ENCODE measurements around the gene TBX19. TPM values are rescaled to one million over a fixed set of nuclear protein-coding genes. Genes with fewer than 3 reads are reported as not detected.

The TBX19 gene
- total RNA-seq, 4 donors from 2014 or later, result 1.2 to 2.9 (median 2.5) TPM

DNA sequence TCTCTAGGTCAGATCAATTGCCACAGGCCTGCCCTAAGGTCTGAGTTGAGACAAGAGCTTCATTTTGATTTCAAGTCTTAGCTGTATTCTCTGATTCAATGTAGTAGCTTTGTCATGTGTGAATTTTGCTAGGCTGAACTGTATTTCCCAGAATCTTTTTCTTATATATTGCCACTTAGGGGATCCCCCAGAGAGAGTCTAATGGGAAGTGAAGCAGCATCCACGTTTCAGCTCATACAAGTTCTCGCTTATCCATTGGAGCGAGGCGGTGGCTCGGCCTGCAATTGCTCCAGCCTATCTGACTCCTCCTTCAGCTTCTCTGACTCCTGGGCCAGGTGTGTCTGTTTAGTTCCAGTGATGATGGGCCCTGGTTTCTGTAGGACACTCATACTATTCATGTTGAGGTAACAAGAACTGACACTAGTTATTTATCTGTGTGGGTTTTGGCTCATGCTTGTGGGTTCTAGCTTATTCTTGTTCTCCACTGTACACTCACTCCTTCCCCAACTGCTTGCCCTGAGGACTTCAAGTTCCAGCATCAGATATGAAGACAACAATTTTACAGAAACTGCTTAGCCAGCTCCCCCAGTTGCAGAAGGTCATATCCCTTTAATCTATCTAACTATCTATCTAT lies 48.2 kb downstream of the TBX19 start:
- H3K27ac ChIP-seq, result no peak overlapping the region
- H3K4me1 ChIP-seq, result no peaks in the 10 kb centered on the region
- 90% methylated on average over 5 of the region's 5 CpGs; no CpG with 5 or more reads in 1 of the 2 donors for WGBS, 2 donors (ENCODE audit: low coverage in 1 of 2)
- H3K4me3 ChIP-seq, result no peak overlapping the region
- in situ Hi-C loops (cut with MboI; ENCODE audit: low pct_ligation_motif_present in 1 of 4, low pct_unique_long_range_greater_than_20kb in 1 of 4, low sequenced_read_pairs in 3 of 4) (loop anchor here in 2 of 4 donors (25.0 kb wide), 2 partner anchors 233 to 258 kb away; partner anchors contain the start of gene XCL1 (in 1 of the 2)), intact Hi-C loops (cut with DNase I; ENCODE audit: low total_unique reads) (no loop called here)
- H3K9me3 ChIP-seq, result no peaks in the 10 kb centered on the region
- no peaks in the 10 kb centered on the region for H3K36me3 ChIP-seq
- DNase-seq, result no peak
- TF ChIP-seq EP300 (IDR thresholded peaks at IDR 0.05; ENCODE audit: low read depth) (no peak), POLR2A (IDR thresholded peaks at IDR 0.05) (no peak), POLR2AphosphoS5 (IDR thresholded peaks at IDR 0.05) (no peak), CTCF (IDR thresholded peaks at IDR 0.05) (no peak)
- H3K27me3 ChIP-seq, result no peaks in the 10 kb centered on the region

DNA sequence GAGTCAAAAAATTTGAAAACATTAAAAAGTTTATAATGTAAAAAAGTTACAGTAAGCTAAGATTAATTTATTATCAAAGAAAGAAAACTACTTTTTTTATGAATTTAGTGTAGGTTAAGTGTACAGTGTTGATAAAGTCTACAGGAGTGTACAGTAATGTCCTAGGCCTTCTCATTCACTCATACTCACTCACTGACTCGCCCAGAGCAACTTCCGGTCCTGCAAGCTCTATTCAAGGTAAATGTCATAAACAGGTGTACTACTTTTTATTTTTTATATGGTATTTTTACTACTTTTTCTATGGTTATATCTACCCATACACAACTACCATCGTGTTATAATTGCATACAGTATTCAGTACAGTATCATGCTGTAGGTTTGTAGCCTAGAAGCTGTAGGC lies 49.6 kb downstream of the TBX19 start:
- DNase-seq, result peak; percentile 16
- no peaks in the 10 kb centered on the region for H3K9me3 ChIP-seq
- H3K27me3 ChIP-seq, result no peaks in the 10 kb centered on the region
- H3K4me3 ChIP-seq, result no peak overlapping the region
- TF ChIP-seq EP300 (IDR thresholded peaks at IDR 0.05; ENCODE audit: low read depth), result no peak
- no peak for TF ChIP-seq POLR2A (IDR thresholded peaks at IDR 0.05)
- TF ChIP-seq CTCF (IDR thresholded peaks at IDR 0.05), result no peak
- TF ChIP-seq POLR2AphosphoS5 (IDR thresholded peaks at IDR 0.05), result no peak
- H3K36me3 ChIP-seq, result no peaks in the 10 kb centered on the region
- intact Hi-C loops (cut with DNase I; ENCODE audit: low total_unique reads) (loop anchor here (10.0 kb wide), 1 partner anchor 1035 kb away; the partner anchor contains the start of genes BLZF1 and NME7), in situ Hi-C loops (cut with MboI; ENCODE audit: low pct_ligation_motif_present in 1 of 4, low pct_unique_long_range_greater_than_20kb in 1 of 4, low sequenced_read_pairs in 3 of 4) (loop anchor here in 2 of 4 donors (25.0 kb wide), 2 partner anchors 232 to 257 kb away; partner anchors contain the start of gene XCL1 (in 1 of the 2))
- 59 to 60% methylated on average over 3 of the region's 3 CpGs for WGBS, 2 donors (ENCODE audit: low coverage in 1 of 2)
- H3K4me1 ChIP-seq, result peaks cover 0 to under 1% (median 0%) of the 10 kb centered on the region in 4 donors
- no peak overlapping the region for H3K27ac ChIP-seq

- DNase-seq, result no peak
- no peaks in the 10 kb centered on the region for H3K36me3 ChIP-seq
- no peaks in the 10 kb centered on the region for H3K9me3 ChIP-seq
- no peaks in the 10 kb centered on the region for H3K27me3 ChIP-seq
- H3K4me3 ChIP-seq, result no peak overlapping the region
- in situ Hi-C loops (cut with MboI; ENCODE audit: low pct_ligation_motif_present in 1 of 4, low pct_unique_long_range_greater_than_20kb in 1 of 4, low sequenced_read_pairs in 3 of 4), result loop anchor here in 2 of 4 donors (25.0 kb wide), 2 partner anchors 231 to 256 kb away; partner anchors contain the start of gene XCL1 (in 1 of the 2)
- 97 to 100% methylated on average over 1 of the region's 1 CpG for WGBS, 2 donors (ENCODE audit: low coverage in 1 of 2)
- intact Hi-C loops (cut with DNase I; ENCODE audit: low total_unique reads), result loop anchor here (10.0 kb wide), 1 partner anchor 1033 kb away; the partner anchor contains the start of genes BLZF1 and NME7
- H3K4me1 ChIP-seq, result peaks cover 0 to 4% (median 0%) of the 10 kb centered on the region in 4 donors
- no peak overlapping the region for H3K27ac ChIP-seq
- no peak for TF ChIP-seq CTCF (IDR thresholded peaks at IDR 0.05)
- TF ChIP-seq POLR2A (IDR thresholded peaks at IDR 0.05), result no peak
These were observed 50.9 kb downstream of the TBX19 start for GRCh38 chr1:168331569-168331968.

DNA sequence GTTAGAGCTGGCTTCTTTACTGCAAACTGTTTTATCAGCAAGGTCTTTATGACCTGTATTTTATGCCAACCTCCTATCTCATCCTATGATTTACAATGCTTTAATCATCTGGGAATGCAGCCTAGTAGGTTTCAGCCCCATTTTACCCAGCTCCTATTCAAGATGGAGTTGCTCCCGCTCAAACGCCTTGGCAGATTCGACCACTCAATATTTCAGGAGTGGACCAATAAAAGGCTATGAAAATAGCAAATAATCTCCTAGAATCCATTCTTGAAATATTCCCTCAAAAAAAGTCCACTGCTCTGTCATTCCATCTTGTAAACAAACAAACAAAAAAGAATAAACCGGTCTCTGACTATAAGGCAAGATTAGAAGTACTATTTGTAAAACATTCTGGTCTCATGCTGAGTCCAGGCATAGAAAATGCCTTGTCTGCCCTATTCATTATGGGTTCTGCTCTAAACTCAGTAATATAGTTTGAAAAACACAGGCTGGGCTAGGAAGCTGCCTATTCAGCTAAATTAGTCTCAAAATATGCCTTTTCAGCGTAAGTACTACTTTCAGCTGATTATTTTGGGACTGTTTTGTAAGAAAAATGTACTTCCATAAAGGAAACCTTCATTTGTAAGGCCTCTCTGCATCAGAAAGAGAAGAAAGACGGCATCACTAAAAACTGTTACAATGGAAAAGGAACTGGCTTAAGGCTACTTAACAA lies 53.0 kb downstream of the TBX19 start:
- in situ Hi-C loops (cut with MboI; ENCODE audit: low pct_ligation_motif_present in 1 of 4, low pct_unique_long_range_greater_than_20kb in 1 of 4, low sequenced_read_pairs in 3 of 4) (loop anchor here in 2 of 4 donors (25.0 kb wide), 2 partner anchors 229 to 254 kb away; partner anchors contain the start of gene XCL1 (in 1 of the 2)), intact Hi-C loops (cut with DNase I; ENCODE audit: low total_unique reads) (loop anchor here (10.0 kb wide), 1 partner anchor 1031 kb away; the partner anchor contains the start of genes BLZF1 and NME7)
- Histone ChIP-seq H3K4me1 (peaks cover 0 to 4% (median 0%) of the 10 kb centered on the region in 4 donors), H3K36me3 (no peaks in the 10 kb centered on the region), H3K27ac (no peak overlapping the region), H3K4me3 (no peak overlapping the region), H3K9me3 (no peaks in the 10 kb centered on the region), H3K27me3 (no peaks in the 10 kb centered on the region)
- no peak for DNase-seq
- WGBS, 2 donors (ENCODE audit: low coverage in 1 of 2), result 51% methylated on average over 4 to 6 of the region's 6 CpGs
- TF ChIP-seq CTCF (IDR thresholded peaks at IDR 0.05) (no peak), EP300 (IDR thresholded peaks at IDR 0.05; ENCODE audit: low read depth) (no peak), POLR2AphosphoS5 (IDR thresholded peaks at IDR 0.05) (no peak), POLR2A (IDR thresholded peaks at IDR 0.05) (no peak)

All from transverse colon (tissue), 4 donors.